GM10248 (cell line): ENCODE results near the gene CEP70.
"Not testable (repeated sequence)": the region's sequence is repeated elsewhere in the genome, so short reads cannot be mapped to it uniquely, and the experiment has no call there.

Source experiments
- CTCF ChIA-PET: fragments of 300-600 bp; sonication (Branson Sonifier 250); formaldehyde crosslinking; extraction: SDS; loops from one replicate; lab custom pipeline; 2021; ENCODE audit warnings: antibody characterized with exemption; lab: Yijun Ruan, JAX
- POLR2A ChIA-PET: fragments of 350-650 bp; sonication (Branson Sonifier 250); formaldehyde crosslinking; extraction: SDS; loops from one replicate; lab custom pipeline; 2020; ENCODE audit warnings: antibody characterized with exemption; lab: Yijun Ruan, JAX
- DNase-seq: peaks from one replicate; pipeline ENCODE4 v3.0.0; 2012; ENCODE audit errors: extremely low spot score
- CTCF ChIP-seq: IDR thresholded peaks from 2 replicates; pipeline ENCODE4 v1.5.1; 2012; ENCODE audit warnings: mild to moderate bottlenecking, low read depth; ENCODE audit errors: extremely low read depth, missing control alignments, control extremely low read depth

The CEP70 gene

GRCh38 chr3:138588445-138588844 is 5.6 kb downstream of the CEP70 start:
- DNase-seq, result no peak
- ChIA-PET CTCF (interaction anchor here (1.2 to 15.2 kb wide), 2 partner anchors 11 to 329 kb away, joined by 3 to 503 read pairs; no protein-coding TSS in a partner anchor), POLR2A (no interaction called here)
- no peak for TF ChIP-seq CTCF

DNA sequence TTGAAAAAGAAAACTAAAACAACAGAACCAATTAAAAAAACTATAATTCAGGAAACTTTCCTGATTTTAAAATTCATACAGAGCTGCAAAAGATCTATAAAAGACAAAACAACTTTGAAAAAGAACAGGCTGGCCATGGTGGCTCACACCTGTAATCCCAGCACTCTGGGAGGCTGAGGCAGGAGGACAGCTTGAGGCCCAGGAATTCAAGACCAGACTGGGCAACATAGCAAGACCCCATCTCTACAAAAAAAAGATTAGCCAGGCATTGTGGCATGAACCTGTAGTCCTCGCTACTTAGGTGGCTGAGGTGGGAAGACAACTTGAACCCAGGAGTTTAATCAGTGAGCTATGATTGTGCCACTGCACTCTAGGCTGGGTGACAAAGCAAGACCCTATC is 6.7 kb downstream of the CEP70 start:
- ChIA-PET CTCF (interaction anchor here (0.7 to 15.2 kb wide), 3 partner anchors 10 to 330 kb away, joined by 3 to 503 read pairs (median 3); no protein-coding TSS in a partner anchor), POLR2A (no interaction called here)
- TF ChIP-seq CTCF, result no peak
- no peak for DNase-seq

- DNase-seq, result no peak
- ChIA-PET POLR2A (no interaction called here), CTCF (interaction anchor here (0.8 to 4.4 kb wide), 5 partner anchors 11 to 344 kb away, joined by 3 to 26 read pairs (median 9); partner anchors contain the start of gene CEP70)
- no peak for TF ChIP-seq CTCF
Measured at GRCh38 chr3:138578961-138579574, 15.0 kb downstream of the CEP70 start.

DNA sequence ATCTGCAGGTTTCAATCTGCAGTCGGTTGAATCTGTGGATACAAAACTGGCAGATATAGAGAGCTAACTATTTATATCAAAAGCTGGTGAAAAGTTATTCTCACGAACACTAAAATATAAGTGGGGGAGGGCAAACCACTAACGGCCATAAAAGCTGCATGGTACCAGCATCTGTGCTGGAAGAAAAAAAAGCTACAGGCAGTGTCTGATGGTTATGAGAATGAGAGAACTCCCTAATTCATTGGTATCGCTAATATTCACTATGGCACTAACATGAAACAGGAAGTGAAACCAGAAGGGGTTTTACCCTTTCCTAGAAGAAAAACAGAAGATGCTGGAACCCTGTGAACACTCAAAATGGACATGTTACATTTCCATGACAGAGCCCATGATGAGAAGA is 15.9 kb downstream of the CEP70 start:
- ChIA-PET CTCF (interaction anchor here (1.4 to 4.4 kb wide), 3 partner anchors 10 to 338 kb away, joined by 5 to 26 read pairs (median 10); partner anchors contain the start of gene CEP70), POLR2A (no interaction called here)
- no peak for DNase-seq
- TF ChIP-seq CTCF, result no peak

GRCh38 chr3:138573138-138573537 is 20.9 kb downstream of the CEP70 start:
- POLR2A ChIA-PET, result no interaction called here
- DNase-seq, result no peak
- CTCF ChIA-PET, result interaction anchor here (1.0 to 2.9 kb wide), 2 partner anchors 21 to 342 kb away, joined by 3 to 10 read pairs; partner anchors contain the start of gene CEP70
- TF ChIP-seq CTCF, result no peak

DNA sequence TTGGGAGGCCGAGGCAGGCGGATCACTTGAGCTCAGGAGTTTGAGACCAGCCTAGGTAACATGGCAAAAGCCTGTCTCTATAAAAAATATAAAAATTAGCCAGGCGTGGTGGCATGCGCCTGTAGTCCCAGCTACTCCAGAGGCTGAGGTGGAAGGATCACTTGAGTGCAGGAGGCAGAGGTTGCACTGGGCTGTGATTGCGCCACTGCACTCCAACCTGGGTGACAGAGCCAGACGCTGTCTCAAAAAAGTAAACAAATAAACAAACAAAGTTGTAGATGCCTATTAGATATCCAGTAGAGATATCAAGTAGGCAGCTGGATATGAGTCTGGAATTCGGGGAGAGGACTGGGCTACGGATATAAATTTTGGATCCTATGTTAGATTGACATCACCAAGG is 24.4 kb downstream of the CEP70 start:
- CTCF ChIA-PET, result interaction anchor here (1.1 to 1.4 kb wide), 2 partner anchors 354 to 367 kb away, joined by 3 read pairs; no protein-coding TSS in a partner anchor
- DNase-seq, POLR2A ChIA-PET: not testable (repeated sequence)

GRCh38 chr3:138569090-138569489 is 25.0 kb downstream of the CEP70 start:
- CTCF ChIA-PET, result interaction anchor here (2.2 kb wide), 1 partner anchor 9 kb away, joined by 10 read pairs; no protein-coding TSS in a partner anchor
- POLR2A ChIA-PET, result no interaction called here
- no peak for TF ChIP-seq CTCF
- no peak for DNase-seq
